ENCODE data around the gene DCTN4.

The DCTN4 gene

GRCh38 chr5:150659360-150660107, 99.3 kb downstream of the DCTN4 start:
- no peak overlapping the region for H3K4me3 ChIP-seq (ENCODE audit: low read depth, low read length)
- TF ChIP-seq MAX (IDR thresholded peaks at IDR 0.05; ENCODE audit: low read depth, low read length) (no peak), CTCF (IDR thresholded peaks at IDR 0.05; ENCODE audit: low read depth, low read length) (no peak), MYC (IDR thresholded peaks at IDR 0.05; ENCODE audit: low read depth, low read length) (no peak), POLR2A (IDR thresholded peaks at IDR 0.05; ENCODE audit: extremely low read depth, insufficient read length) (no peak)
- DNase-seq (ENCODE audit: low read depth) = no peak

DNA sequence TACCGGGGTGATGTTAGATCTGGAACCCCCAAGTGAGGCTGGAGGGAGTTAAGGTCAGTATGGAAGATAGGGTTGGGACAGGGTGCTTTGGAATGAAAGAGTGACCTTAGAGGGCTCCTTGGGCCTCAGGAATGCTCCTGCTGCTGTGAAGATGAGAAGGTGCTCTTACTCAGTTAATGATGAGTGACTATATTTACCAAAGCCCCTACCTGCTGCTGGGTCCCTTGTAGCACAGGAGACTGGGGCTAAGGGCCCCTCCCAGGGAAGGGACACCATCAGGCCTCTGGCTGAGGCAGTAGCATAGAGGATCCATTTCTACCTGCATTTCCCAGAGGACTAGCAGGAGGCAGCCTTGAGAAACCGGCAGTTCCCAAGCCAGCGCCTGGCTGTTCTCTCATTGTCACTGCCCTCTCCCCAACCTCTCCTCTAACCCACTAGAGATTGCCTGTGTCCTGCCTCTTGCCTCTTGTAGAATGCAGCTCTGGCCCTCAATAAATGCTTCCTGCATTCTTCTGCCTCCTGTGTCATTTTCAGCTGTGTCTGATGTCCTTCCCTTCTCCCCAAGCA, 100.0 kb downstream of the DCTN4 start:
- no peak overlapping the region for H3K4me3 ChIP-seq (ENCODE audit: low read depth, low read length)
- no peak for DNase-seq (ENCODE audit: low read depth)
- TF ChIP-seq MYC (IDR thresholded peaks at IDR 0.05; ENCODE audit: low read depth, low read length) (no peak), MAX (IDR thresholded peaks at IDR 0.05; ENCODE audit: low read depth, low read length) (no peak), CTCF (IDR thresholded peaks at IDR 0.05; ENCODE audit: low read depth, low read length) (no peak), POLR2A (IDR thresholded peaks at IDR 0.05; ENCODE audit: extremely low read depth, insufficient read length) (no peak)
